Endothelial cell of hepatic sinusoid (primary cell): Measurements from ENCODE around the gene EFNA3.

Source experiments
- in situ Hi-C: cut with HindIII; loops from 2 replicates; pipeline ENCODE4 v1.10.0; 2017; ENCODE audit warnings: low sequenced_read_pairs

EFNA3 gene

DNA sequence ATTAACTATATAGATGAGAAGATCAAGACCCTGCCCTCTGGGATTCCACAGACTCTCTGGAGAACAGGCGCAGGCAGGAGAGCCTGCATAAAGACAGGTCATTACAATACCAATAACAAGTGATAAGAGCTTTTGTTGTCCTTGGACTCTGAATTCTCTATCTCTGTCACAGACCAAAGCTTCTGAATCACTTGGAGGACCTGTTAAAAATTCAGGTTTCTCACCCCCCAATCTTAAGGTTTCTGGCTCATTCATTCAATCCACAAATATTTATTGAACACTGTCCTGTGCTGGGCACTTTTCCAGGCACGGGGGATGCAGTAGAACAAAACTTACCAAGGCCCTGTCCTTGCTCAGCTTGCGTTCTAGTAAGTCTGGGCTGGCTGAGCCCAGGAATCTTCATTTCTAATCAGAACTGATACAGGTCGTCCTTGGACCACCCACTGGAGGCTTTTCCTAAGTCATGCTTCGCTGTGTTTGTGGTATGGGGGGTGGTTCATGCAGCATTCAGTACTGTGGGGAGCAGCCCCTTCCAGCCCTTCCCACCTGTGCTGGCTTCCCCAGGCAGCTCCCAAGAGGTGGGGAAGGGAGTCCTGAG is 13.7 kb upstream of the EFNA3 start:
- in situ Hi-C loops = loop anchor here (5.0 kb wide), 1 partner anchor 43 kb away; no protein-coding TSS in a partner anchor

DNA sequence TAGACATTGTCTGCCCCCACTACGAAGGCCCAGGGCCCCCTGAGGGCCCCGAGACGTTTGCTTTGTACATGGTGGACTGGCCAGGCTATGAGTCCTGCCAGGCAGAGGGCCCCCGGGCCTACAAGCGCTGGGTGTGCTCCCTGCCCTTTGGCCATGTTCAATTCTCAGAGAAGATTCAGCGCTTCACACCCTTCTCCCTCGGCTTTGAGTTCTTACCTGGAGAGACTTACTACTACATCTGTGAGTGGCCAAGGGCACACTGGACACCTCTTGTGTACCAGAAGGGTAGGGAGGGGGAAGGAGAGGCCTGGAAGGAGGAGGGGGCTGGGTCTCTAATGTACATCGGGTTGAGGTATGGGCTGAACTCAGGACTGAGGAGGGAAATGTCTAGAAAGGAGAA is 11.9 kb upstream of the EFNA3 start:
- in situ Hi-C loops = no loop called here

DNA sequence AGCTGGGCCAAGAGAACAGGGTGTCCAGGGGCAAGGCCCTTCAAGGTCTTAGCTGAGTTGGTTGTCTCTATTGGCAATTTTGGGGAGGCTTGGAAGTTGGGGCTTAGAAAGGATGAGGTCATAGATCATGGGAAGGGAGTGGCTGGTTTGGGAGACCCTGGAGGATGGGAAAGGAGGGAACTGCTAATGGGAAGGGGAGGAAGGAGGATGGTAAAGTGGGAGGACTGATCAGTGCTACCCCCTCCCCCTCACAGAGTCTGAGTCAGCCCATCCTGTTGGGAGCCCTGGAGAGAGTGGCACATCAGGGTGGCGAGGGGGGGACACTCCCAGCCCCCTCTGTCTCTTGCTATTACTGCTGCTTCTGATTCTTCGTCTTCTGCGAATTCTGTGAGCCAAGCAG is 10.0 kb upstream of the EFNA3 start:
- in situ Hi-C loops = no loop called here

DNA sequence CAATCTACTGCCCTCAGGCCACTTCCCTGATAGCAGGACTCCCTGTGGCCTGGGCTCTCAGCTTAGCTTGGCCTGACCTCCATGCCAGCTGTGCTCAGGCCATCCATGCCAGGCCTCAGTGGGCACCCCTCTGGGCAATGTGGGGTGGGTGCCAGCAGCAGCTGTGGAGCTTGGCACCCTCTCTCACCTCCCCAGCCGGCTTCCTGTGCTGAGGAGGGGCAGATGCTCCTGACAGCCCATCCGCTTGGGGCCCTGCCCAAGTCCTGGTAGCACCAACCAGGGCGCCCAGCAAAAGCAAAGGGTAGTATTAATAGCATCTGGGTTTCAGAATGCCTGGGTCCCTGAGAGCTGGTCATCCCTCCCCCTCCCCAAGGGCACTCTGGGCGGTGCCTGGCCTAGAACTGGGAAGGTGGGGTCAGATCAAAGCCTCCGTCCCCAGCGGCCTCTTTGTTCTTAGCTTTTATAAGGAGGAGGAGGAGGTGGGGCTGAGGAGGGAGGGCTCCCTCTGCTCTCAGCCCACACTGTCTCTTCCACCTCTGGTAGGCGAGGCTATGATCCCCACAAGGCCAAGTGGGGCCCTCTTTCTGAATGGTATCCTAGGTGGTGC is 9.0 kb upstream of the EFNA3 start:
- in situ Hi-C loops = no loop called here

DNA sequence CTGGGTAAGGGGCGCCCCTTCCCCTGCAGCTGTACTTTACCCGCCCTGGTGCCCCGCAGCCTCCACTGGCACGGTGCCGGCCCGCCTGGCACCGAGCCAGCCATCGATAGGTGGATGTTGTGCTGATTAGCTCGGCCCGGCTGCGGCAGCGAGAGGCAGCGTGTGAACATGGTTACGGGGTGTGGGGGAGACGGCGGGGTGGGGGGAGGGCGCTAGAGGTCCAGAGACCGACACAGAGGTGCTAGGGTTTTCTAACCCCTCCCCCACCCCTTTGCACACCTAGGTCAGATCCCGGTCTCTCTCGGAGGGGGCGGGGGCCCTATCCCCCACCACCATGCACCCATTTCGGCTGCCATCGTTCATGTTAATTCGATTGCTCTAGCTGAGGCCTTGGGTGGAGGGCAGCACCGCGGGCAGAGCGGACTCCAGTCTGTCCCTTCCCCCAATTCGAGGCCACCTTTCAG is 8.4 kb upstream of the EFNA3 start:
- in situ Hi-C loops = no loop called here

DNA sequence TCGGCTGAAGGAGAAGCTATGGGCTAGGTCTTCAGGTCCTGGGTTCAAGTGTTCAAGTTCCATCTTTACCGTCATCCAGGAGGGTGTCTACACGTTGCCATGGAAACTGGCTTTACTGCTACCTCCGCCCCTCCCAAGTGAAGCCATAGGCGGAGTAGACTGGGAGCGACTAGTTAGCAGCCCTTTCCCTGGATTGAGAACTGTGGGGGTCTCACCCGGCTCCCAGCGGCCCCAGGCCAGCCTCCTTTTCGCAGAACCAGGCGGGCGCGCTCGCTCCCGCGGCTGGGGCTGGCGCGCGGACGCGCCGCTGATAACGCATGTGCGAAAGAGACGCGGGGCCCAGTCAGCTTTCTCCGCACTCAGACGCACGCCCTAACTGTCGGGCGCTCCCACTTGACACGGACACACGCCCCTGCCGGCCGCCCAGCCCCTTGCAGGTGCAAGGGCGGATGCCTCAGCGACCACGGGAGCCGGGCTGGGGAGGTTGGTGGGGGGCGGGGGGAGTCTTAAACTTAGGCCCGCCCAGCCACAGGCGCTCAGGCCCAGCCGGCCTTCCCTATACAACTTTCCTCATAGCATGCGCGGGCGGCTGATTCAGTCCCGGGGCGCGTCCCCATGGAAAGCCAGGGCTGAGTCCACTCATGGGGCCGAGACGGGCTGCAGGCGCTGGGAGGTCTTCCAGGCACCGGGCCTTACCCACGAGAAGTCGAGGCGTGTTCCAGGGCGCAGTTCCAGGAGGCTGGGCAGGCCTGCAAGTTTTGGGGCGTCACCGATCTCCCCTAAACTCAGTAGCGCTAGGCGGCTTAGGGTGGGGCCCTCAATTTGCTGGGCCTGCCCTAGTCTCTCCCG is 7.7 kb upstream of the EFNA3 start:
- in situ Hi-C loops = no loop called here

DNA sequence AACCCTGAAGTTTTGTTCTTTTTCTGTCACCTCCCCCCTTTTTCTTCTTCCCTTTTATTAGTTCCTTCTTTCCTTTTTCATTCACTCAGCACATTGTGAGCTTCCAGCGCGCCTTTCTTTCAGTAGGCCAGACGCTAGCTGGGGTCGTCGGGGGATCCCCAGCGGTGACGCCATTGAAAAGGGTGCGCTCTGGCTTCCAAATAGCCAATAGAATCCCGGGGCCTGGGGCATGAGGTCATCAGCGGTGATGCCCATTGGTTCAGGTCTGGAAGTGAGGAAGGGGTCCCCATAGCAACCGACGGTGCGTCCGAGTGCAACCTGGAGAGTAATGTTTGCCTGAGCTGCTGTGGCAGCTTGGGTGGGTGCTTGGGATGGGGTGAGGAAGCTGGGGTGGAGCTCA is 6.9 kb upstream of the EFNA3 start:
- in situ Hi-C loops = no loop called here

DNA sequence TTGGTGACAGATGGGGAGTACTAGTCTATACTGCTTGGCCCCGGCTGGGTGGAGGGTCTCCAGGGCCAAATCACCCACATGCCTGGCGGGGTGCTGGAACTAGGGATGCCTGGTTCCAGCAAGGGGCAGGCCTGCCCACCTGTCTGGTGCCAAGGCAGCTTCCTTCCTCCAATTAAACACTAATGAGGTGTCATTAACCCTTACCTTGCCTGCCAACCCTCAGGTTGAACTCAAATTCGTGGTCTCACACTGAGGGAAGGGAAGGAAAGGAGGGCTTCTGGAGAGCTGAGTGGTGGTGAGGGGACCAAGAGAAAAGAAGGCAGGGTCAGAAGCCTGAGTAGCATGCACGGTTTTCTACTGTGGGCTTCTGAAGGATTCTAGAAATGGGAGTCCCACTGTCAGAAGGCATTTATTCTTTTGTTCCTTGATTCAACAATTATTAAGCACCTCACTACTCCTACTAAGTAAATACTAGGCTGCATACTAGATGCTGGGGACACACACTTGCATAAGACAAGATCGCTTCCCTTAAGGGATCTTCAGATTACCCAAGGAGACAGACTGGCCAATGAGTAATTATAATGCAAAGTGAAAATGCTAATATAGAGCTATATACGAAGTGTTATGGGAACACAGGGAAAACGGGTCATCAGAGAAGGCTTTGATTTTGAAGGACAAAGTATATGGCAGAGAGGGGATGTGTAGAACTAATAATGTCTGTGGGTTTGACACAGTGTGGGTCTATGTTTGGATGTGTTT is 5.9 kb upstream of the EFNA3 start:
- in situ Hi-C loops = no loop called here

DNA sequence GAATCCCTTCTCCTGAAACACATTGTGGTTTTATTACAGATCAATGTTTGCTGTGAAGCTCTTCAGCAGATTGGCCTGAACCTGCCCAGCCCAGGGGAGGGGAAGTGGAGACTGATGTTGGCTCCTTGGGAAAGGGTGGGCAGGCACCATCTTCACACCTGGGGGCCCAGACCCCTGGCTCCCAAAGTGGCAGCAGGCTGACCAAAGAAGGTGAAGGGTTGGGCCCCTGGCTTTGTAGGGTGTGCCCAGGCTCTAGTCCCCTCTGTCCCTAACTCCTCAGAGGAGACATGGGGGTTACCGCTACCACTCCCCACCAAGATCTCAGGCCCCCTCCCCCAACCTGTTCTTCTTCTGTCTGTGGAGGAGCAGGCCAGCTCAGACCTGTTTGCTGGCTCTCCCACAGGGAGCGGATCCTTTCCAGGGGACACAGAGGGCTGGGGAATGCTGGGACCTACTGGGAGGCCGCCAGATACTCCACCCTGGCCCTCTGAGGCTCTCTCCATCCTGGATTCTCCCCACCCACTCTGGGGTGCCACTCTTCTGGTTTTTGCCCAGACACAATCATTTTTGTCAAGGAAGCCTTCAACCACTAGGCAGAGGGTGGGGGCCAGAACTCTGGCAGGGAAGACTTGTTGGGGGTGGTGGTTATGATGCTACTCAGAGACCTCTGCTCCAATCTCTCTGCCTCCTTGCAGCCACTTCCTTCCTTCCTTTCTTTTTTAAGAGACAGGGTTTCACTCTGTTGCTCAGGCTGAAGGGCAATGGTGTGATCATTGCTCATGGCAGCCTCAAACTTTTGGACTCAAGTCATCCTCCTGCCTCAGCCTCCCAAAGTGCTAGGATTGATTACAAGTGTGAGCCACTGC is 5.0 kb upstream of the EFNA3 start:
- in situ Hi-C loops = no loop called here

DNA sequence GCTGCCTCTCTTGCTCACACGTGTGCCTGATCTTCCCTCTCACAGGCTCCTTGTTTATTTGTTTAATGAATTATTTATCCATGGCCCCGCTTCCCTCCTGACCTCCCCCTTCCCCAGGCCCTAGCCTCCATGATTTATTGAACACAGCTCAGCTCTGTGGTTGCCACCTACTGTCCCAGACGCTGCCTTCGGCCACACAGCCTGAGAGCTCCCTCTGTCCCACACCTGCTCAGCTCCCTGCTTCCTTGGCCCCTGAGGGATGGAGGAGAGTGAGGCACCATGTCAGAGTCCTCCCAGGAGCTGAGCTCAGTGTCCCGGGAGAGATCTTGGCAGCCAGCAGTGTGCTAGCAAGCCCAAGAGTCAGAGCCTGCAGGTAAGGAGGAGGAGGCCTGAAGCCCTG is 3.1 kb upstream of the EFNA3 start:
- in situ Hi-C loops = no loop called here

DNA sequence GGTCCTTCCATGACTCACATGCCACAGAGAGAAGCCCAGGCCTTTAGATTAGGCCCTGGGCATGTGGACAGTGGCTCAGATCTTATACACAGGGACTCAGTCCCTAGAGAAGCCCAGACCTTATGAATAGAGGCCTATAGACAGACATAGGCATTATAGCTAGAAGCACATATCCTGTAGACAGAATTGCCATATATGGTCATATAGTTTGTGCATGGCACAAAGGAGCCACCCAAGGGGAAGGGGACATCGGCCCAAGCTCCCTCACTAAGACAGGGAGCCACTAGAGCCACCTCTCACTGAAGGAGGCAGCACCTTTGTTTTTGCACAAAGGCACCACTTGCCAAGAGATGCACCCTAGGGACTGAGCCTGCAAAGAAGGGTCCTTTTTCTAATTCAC is 2.3 kb upstream of the EFNA3 start:
- in situ Hi-C loops = no loop called here

DNA sequence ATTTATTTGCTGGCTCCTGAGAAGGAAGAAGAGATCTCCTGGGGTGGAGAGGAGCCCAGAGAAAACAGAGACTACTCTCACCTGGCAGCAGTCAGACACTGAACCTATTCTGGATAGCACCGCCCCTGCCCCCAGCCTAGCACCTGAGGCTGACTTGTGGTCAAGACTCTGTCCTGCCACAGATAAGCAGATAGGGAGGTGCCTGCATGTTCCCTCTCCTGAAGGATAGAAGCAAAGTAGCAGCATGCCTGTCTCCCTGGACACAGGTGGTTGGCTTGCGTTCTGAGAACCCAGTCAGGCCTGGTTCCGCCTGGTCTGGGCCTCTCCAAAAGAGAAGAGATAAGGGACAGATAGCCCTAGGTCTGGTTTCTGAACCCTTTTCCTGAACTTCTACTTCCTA is 1.3 kb upstream of the EFNA3 start:
- in situ Hi-C loops = no loop called here

DNA sequence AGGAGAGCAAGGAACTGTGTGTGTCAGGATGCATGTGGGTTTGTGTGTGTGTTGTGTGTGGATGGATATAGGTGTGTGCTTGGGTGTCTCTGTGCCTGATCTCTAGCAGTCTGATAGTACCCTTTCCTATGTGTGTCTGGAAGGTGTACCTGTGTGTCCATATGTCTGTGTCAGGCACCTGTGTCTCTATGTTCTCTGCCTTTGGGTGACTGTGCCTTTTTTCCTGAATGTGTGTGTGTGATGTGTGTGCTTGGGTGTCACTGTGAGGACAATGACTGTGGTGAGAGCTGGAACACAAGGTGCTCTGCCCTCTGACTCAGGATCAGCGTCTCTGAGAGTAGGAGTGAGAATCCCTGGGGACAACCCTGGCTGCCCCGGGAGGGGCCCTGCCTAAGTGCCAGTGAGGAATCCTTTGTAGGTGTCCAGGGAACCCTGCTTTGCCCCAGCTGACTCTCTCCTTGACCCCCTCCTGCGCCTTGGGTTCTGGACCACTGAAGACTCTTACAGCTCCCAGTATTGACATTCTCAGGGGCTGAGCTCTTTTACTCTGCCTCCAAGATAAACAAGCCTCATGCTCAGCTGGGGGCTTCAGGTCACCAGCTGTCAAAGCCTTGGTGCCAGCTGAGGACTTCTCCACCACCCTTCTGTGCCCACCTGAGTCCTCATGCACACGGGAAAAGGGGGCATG is 735 bp upstream of the EFNA3 start:
- in situ Hi-C loops = no loop called here

DNA sequence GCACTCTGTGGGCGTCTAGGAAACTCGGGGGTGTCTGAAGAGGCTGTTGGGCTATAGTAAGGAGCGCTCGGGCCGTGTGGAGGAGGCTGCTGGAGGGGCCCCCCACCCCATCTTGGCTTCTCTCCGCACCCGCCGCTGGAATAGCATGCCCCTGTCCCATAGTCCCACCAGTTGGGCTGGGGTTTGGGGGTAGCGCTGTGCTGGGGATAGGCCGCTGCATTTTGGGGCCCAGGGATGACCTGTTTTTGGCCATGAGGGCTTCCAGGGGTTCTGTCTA is 511 bp downstream of the EFNA3 start:
- in situ Hi-C loops = no loop called here

DNA sequence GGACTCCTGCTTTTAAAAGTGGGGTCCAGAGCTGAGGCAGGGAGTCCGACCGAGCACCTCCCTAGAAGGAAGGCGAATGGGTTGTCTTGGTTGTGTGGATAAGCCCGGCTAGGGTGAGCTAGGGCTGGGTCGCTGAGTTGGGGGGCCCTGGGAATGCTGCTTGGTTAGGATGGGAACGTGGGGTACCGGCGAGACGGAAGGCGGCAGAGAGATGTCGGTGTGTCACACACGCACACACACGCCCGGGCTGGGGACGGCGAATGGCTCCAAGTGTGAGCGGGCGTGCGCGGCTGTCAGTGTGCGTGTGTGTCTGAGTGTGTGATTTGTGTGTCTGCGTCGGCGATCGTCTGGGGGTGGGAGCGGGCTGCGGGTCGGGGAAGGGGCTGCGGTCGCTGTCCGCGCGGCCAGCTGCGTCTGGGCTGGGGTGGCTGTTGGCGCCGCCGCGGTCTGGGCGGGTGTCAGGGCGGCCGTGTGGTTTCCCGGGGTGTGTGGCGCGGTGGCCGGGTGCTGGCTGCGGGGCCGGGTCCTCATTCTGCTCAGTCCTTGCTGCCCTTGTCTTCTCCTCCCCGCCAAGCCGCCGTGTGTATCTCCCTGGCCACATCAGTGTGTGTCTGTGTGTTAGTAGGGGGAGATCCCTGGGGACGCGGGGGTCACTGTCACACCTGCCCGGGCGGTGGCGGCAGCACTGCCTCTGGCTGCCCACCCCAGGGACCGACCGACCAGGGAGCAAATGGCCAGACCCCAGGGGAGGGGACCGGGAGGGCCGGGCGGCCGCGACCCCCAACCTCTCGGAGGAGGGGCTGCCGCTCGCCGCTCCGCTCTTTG is 1.1 kb downstream of the EFNA3 start:
- in situ Hi-C loops = no loop called here

DNA sequence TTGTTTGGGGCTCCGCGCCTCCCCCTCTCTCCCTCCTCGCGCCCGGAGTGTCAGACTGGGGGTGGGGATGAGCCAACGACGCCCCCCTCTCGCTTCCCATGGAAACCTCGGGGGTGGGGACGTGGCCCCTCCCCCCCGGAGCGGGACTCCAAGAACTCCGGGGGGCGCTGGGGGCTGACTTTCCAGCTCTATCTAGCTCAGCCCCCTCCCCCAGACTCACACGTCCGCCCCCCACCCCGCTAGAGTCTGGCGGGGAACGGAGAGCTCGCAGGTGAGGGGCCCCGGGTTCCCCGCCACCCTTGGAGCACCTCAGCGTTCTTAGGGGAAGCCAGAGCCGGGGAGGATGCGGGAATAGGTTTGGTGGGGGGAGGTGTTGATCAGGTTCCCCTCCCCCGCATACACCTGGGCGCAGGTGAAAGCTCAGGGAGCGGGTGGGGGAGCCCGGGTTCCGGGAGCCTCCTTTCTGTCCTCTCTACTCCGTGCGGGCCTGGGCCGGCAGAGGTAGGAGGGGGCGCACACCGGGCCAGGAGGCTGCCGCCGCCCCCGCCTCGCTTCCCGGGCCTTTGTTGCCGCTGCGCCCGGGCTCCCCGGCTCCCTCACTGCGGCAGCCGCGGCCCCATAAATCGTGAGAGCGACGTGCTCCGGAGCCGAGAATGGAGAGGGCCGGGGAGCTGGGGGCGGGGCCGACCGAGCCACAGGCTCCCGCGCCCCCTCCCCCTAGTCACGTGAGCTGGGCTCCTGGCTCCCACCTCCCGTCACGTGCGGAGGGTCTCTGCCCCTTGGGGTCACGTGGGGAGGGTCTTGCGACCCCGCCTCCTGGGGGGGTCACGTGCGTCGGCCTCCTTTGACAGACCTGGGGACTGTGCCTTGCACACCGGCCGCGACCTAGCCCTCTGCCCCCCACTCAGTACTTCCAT is 1.9 kb downstream of the EFNA3 start:
- in situ Hi-C loops = no loop called here

DNA sequence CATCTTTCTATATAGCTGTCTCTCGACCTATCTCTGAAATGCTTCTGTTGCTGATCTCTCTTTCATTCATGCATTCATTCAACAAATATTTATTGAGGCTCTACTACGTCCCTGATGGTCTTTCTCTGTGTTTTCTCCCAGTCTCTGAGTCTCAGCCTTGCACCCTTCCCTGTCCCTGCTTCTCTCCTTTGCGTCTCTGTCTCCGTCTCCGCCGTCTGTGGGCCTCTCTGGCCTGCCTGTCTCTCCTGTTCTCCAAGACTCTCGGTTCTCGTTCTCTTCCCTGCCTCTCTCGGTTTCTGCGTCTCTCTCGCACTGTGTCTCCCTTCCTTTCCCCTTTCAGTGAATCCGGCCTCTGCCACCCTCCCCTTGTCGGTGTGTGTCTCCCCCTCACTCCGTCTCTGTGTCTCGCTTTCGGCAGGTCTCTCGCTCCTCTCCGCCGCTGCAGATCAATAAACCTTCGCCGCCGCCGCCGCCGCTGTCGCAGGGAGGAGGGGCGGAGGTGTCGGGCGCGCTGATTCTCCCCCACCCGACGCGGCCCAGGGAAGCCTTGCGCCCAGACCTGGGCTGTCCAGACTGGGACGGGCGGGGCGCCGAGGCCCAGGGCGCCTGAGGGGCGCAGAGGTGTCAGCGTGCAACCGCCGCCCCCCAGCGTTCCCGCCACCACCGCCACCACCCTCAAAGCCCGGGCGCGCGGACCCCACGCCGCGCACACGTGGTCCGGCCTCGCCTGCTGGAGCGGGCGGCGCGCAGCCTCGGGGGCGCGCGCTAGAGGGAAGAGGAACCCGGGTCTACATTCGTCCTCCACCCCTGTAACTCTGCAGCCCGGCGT is 3.0 kb downstream of the EFNA3 start:
- in situ Hi-C loops = no loop called here
